NCI-H128 (cell line): Measurements from ENCODE around the gene CWF19L1.
A peak's percentile ranks its signal among the peaks of the same experiment; 100 is the strongest.
"Not testable (repeated sequence)": the region's sequence is repeated elsewhere in the genome, so short reads cannot be mapped to it uniquely, and the experiment has no call there.

Experiments used
- DNase-seq: peaks from one replicate; lab custom pipeline; 2025; ENCODE audit not compliant: unreplicated experiment; lab: John Stamatoyannopoulos, UW

The CWF19L1 gene

DNA sequence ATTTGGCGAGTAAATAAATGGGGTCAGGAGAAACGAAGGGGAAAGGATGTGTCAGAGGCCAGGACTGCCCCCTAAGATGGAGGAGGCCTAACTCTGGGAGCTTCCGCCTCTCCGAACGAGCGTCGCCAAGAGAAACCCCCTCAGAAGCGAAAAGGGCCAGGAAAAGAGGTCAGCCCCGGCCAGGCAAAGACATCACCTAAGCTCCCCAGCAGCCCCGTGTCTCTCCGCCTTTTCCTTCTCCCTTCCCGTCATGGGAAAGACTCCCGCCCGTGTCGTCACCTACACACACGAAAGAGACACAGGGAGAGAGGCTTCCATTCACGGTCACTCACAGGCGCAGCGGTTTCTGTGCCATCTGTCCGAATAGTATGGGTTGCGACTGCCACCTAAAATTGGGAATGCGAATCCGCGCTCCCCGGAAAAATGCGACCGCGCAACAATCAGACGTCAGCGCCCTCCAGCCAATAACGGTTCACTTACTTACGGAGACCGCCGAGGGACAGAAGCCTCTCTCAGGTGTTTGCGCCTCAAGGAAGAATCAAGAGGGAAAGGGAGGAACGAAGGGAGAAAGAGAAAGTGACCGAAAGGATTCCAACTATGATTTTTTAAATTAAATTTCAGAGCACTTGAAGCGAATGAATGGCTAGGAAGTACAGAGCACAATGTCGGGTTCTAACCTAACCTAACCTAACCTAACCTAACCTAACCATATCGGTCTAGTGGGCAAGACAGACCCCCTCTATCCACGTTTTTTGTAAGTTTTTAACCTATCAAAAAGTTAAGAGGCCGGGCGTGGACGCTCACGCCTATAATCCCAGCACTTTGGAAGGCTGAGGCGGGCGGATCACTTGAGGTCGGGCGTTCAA, at the start of gene CWF19L1:
Gene CWF19L1, minus strand, starts transcription at position 400 of the 866 bp plus-strand sequence. Its CDS starts 45 bp downstream, at position 355.
- peak; percentile 37 for DNase-seq

DNA sequence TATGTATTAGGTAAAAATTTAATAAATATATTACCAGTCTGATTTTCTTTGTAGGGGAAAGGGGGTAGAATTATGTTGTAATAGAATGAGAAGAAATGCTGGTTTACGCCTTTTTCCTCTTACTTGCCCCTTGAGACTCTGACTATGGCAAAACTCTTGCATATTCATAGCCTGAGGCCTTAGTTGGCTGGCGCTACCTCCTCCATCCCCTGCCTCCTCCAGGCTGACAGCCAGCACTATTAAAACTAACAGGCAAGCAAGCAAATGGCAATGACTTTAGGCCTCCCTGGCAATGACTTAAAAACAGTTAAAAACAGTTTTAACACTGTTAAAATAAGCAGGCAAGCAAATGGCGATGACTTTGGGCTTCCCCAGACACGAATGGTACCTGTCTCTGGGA, 48.2 kb upstream of the CWF19L1 start:
- no peak for DNase-seq

- DNase-seq: no peak
Observed at GRCh38 chr10:100311298-100311697, 43.9 kb upstream of the CWF19L1 start.

- no peak for DNase-seq
Observed at GRCh38 chr10:100307684-100308083, 40.2 kb upstream of the CWF19L1 start.

DNA sequence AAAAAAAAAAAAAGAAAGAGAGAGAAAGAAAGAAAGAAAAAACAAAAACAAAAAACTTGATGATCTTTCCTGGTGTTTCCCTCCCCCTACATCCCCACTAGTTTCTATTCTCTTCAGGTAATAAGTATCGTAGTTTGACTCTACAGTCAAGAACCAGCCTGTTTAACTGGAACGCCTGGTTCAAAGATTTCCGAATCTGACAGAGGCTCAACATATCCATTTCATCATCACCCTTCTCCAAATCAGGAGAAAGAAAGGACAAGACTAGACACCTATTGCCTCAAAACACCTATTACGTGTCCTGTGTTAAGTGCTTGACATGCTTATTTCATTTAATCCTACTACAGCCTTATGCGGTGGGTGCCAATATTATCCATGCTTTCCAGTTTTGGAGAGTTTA, 39.4 kb upstream of the CWF19L1 start:
- no peak for DNase-seq

- DNase-seq: no peak
Observed at GRCh38 chr10:100304414-100304813, 37.0 kb upstream of the CWF19L1 start.

DNA sequence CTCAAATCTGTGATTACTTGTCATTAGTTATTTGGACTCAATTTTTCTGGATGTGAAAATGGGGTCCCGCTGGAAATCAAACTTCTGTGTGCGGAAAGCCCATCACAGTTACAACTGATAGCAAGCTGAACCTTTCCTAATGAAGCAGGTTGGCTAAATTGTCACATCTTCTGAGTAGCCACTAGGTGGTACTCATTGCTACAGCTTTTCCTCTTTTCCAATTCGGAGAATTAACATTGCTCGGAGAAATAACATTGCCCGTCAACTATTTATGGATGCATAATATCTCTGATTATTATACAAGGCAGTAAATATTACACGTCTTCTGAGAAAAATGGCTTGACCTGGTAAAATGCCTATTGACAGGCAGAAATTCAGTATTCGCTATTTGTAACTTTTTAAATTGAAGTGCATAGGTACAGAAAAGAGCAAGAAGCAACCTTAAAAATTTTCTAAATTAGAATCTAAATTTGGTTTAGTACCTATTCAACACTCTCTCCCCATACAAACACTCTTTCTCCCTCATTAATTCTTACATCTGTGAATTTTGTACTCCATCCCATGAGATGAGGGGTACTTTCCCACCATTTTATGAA, 36.4 kb upstream of the CWF19L1 start:
- no peak for DNase-seq

- not testable (repeated sequence) for DNase-seq
Observed at GRCh38 chr10:100301123-100301522, 33.7 kb upstream of the CWF19L1 start.

DNA sequence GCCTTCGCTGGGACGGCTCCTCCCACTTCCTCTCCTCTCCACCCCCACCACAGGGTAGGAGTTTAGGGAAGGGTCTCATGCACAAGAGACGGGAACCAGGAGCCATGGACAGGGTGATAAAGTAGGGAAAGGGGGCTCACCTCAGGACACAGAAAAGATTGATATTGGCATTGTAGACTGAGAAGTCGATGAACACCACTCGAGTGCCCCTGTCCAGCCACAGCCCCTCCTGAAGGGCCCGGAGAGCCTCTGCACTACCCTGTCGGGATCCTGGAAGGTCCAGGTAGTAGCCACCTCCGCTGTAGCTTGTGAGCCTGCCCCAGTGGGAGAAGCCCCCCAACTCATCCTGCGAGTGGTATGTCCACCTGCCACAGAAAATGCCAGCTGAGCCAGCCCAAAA, 29.8 kb upstream of the CWF19L1 start:
- DNase-seq: no peak

- DNase-seq: no peak
Observed at GRCh38 chr10:100293066-100293465, 25.6 kb upstream of the CWF19L1 start.

GRCh38 chr10:100292300-100292699, 24.9 kb upstream of the CWF19L1 start:
- DNase-seq: not testable (repeated sequence)

- DNase-seq: no peak
Observed at GRCh38 chr10:100291356-100291755, 23.9 kb upstream of the CWF19L1 start.

DNA sequence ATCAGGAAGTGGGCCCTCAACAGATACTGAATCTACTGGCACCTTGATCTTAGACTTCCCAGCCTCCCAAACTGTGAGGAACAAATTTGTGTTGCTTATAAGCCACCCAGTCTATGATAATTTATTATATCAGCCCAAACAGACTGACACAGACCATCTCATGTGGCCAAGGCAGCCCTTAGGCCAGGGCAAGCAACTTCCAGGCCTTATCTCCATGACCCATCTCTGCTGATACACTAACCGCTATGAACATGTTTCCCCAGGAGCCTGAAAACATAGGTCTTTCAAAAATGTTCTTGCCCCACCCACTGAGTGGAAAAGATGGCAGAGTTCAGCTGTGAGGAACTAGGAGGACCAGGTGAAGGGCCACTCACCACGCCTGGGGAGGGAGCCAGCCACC, 22.2 kb upstream of the CWF19L1 start:
- no peak for DNase-seq

DNA sequence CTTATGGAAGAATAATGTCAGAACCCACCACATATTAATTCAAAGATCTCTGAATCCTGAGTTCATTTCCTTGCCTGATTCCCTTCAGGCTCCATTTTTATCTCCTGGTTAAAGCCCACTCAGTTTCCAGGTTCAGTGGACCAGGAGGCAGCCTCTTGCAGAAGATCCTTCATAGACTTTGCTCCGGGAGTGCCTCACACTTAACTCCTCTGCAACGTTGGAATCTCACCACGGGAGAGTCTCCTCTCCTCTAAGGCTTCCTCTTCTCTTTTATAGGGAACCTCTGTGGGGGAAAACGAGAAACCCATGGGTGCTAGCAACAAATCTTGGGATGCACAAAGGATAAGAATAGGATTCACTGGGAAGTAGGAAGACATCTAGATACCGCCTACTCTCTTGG, 20.8 kb upstream of the CWF19L1 start:
- no peak for DNase-seq

- DNase-seq: no peak
Observed at GRCh38 chr10:100287756-100288155, 20.3 kb upstream of the CWF19L1 start.

DNA sequence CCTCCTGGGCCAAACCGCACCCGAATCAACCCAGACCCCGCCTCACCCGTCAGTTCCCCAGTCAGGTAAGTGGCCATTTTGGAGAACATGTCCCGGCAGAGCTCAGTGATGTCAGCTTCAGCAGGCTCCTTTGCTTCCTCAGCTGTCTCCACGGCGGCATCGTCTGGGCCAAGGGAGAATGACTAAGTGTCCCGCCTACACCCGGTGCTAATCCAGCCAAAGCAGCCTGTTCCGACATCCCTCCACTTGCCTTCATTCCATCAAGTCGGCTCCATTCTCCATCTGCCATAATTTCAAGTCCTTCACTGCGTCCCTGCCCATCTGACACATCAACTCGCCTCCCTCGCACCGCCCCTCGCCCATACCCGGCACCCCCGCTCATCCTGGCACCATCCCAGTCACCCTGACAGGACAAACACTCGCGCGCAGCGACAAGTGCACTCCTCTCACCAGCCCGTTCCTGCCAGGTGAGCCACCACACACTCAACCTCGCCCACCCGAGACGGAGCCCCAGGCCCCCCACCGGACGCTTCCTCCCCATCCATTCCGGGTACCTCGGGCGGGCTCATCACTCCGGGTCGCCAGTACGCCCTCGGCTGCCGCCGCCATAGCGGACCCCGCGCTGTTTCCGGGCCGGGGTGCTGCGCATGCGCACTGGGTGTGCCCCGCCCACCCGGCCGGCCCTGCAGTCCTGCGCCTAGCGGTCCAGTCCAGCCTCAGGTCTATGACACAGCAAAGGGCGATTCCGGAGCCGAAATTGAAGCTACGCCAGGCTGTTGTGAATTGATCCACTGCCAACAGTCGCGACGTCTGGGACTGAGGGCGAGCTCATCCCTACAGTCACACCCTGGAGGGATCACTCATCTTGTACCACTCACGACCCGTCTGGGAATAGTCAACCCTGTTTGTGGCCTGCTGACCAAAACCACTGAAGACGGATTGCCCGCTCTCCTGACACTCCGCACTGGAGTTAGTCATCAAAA, 18.9 kb upstream of the CWF19L1 start, which contains the start of gene BLOC1S2:
Gene BLOC1S2, minus strand, starts transcription at position 630 of the 983 bp plus-strand sequence. Its CDS starts 21 bp downstream, at position 609.
- peak; percentile 62 for DNase-seq

GRCh38 chr10:100285326-100285725, 17.9 kb upstream of the CWF19L1 start:
- DNase-seq: not testable (repeated sequence)

GRCh38 chr10:100282907-100283306, 15.5 kb upstream of the CWF19L1 start:
- no peak for DNase-seq

DNA sequence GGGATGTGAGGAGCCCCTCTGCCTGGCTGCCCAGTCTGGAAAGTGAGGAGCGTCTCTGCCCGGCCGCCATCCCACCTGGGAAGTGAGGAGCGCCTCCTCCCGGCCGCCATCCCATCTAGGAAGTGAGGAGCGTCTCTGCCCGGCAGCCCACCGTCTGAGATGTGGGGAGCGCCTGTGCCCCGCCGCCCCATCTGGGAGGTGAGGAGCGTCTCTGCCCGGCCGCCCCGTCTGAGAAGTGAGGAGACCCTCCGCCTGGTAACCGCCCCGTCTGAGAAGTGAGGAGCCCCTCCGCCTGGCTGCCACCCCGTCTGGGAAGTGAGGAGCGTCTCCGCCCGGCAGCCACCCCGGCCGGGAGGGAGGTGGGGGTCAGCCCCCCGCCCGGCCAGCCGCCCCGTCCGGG, 9.5 kb upstream of the CWF19L1 start:
- not testable (repeated sequence) for DNase-seq

DNA sequence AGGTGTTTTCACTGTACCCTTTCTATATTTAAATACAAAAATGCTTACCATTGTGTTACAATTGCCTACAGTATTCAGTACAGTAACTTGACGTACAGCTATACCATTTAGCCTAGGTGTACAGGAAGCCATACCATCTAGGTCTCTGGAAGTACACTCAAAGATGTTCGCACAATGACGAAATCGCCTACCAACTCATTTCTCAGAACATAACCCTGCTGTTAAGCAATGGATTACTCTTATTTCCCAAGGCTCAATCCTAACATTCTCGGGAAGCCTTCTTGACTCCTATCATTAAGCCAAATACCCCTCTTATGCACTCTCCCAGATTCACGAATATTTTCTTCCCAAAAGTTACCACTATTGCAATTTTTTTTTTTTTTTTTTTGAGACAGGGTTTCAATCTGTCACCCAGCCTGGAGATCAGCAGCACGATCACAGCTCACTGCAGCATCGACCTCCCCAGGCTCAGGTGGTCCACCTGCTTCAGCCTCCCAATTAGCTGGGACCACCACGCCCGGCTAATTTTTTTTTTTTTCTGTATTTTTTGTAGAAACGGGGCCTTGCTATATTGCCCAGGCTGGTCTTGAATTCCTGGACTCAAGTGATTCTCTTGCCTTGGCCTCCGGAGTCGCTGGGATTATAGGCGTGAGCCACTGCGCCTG, 1.5 kb downstream of the CWF19L1 start:
- no peak for DNase-seq

- DNase-seq: no peak
Observed at GRCh38 chr10:100254191-100254590, 13.2 kb downstream of the CWF19L1 start.
